ENCODE results near the gene LINGO4.

DNA sequence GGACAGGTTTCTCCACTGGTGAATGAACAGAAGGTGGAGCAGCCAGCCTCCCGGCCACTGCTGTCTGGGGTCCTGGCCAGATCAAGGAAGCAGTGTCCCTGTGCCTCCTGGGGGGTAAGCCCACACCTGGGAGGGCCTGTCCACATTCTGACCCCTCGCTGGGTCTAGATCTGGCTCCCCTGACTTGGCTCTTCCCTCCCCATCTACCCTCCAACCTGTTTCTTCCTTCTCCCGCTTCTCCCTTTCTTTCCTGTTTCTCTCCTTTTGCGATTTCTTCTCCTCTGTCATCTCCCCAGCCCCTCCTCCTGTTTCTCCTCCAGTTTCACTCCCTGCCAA, 26.0 kb upstream of the LINGO4 start:
- TF ChIP-seq, protein P1, sequence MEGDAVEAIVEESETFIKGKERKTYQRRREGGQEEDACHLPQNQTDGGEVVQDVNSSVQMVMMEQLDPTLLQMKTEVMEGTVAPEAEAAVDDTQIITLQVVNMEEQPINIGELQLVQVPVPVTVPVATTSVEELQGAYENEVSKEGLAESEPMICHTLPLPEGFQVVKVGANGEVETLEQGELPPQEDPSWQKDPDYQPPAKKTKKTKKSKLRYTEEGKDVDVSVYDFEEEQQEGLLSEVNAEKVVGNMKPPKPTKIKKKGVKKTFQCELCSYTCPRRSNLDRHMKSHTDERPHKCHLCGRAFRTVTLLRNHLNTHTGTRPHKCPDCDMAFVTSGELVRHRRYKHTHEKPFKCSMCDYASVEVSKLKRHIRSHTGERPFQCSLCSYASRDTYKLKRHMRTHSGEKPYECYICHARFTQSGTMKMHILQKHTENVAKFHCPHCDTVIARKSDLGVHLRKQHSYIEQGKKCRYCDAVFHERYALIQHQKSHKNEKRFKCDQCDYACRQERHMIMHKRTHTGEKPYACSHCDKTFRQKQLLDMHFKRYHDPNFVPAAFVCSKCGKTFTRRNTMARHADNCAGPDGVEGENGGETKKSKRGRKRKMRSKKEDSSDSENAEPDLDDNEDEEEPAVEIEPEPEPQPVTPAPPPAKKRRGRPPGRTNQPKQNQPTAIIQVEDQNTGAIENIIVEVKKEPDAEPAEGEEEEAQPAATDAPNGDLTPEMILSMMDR (IDR thresholded peaks at IDR 0.05; ENCODE audit: low read depth, low read length) = no peak
- no peak for TF ChIP-seq MYC (IDR thresholded peaks at IDR 0.05; ENCODE audit: low read depth, low read length)

All from NB4 (cell line).